GM13976 (cell line): Measurements from ENCODE around the gene AUTS2.

Experiments
- DNase-seq: peaks from one replicate; pipeline ENCODE4 v3.0.0; 2012; ENCODE audit warnings: low spot score
- in situ Hi-C: fragments of 300-500 bp; cut with MboI; formaldehyde crosslinking; loops from one replicate; pipeline ENCODE4 v1.12.0; 2022; ENCODE audit warnings: low sequenced_read_pairs, mixed read lengths, inconsistent platforms; ENCODE audit not compliant: unreplicated experiment
- TF ChIP-seq, protein P1 (sequence below): IDR thresholded peaks from 2 replicates; pipeline ENCODE4 v1.5.1; 2012; ENCODE audit warnings: borderline replicate concordance, mild to moderate bottlenecking; ENCODE audit not compliant: insufficient read depth; ENCODE audit errors: extremely low read depth, missing control alignments, control extremely low read depth

AUTS2 gene

GRCh38 chr7:70307544-70308106 lies 709.4 kb downstream of the AUTS2 start:
- no peak for DNase-seq
- in situ Hi-C loops: no loop called here
- TF ChIP-seq, protein P1, sequence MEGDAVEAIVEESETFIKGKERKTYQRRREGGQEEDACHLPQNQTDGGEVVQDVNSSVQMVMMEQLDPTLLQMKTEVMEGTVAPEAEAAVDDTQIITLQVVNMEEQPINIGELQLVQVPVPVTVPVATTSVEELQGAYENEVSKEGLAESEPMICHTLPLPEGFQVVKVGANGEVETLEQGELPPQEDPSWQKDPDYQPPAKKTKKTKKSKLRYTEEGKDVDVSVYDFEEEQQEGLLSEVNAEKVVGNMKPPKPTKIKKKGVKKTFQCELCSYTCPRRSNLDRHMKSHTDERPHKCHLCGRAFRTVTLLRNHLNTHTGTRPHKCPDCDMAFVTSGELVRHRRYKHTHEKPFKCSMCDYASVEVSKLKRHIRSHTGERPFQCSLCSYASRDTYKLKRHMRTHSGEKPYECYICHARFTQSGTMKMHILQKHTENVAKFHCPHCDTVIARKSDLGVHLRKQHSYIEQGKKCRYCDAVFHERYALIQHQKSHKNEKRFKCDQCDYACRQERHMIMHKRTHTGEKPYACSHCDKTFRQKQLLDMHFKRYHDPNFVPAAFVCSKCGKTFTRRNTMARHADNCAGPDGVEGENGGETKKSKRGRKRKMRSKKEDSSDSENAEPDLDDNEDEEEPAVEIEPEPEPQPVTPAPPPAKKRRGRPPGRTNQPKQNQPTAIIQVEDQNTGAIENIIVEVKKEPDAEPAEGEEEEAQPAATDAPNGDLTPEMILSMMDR: no peak

DNA sequence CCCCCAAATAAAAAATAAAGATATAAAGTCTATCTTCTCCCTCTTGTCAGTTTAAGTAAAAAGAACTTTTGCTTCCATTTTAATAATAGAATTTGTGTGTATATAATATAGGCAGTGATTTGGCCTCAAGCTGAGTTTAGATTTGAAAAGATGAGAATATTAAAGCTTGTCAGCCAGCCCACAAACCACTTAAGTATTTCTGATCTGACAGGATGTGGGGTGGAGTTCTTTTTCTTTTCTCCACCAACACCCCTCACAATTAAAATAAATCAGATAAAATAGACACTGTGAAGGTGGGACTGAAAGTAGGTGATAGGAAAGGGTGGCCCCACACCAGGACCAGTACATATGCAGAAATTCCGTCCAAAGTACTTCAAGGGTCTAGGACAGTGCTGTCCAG lies 714.1 kb downstream of the AUTS2 start:
- TF ChIP-seq, protein P1: no peak
- in situ Hi-C loops: no loop called here
- no peak for DNase-seq

- in situ Hi-C loops: no loop called here
- TF ChIP-seq, protein P1: no peak
- no peak for DNase-seq
These were observed 715.0 kb downstream of the AUTS2 start for GRCh38 chr7:70313271-70313670.

DNA sequence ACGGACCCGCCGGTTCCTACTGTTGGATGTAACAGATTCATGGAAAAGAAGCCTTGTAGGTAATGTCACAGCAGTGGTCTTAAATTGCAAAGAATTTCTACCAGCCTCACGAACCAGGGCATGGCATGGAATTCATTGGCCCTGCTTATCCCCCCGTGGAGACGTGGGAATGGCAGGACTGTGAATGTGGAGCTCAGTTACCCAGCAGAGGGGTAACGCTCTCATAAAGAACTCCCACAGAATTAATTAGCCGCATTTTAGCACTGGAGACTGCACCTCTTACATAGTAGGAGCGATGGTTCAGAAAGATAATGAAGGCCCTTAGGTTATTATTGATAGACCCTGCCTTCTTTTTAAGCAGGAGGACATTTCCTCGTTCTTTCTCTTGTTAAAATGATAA lies 715.4 kb downstream of the AUTS2 start:
- DNase-seq: no peak
- TF ChIP-seq, protein P1: no peak
- in situ Hi-C loops: no loop called here

DNA sequence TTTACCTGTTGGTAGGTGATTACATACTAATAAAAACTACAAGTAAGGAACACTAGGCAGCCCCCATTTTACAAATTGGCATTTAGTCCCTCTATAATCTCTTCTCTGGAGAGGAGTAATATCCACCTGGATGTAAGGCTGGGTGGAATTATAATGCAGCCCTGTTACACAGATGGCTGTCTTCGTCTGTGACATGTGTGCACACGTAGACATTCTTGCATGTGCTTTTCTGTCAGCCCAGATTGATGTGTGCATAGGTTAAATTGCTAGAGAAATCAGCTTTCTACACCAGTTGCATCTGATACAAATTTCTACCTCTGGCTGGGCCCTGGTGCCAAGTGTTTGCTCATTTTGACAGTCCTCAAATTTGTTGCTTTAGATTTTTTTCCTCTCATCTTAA lies 715.9 kb downstream of the AUTS2 start:
- TF ChIP-seq, protein P1: no peak
- no peak for DNase-seq
- in situ Hi-C loops: no loop called here

DNA sequence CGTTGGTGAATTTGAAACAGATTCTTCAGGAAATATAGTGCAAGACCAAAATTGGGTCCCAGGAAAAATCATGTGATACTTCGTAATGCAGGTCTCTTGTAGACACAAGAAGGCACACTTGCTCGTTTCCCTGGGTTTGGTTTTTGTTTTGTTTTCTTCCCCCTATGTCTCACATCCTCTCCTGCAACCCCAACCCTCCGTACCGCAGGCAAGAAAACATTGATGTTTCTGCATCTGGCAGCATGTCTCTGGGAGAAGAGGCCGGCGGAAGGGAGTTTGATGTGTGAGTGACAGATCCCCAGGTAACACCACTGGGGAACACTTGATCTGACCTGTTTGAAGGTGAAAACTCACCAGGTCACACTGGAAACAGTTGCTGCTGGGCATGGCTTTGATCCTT lies 718.5 kb downstream of the AUTS2 start:
- TF ChIP-seq, protein P1: no peak
- no peak for DNase-seq
- in situ Hi-C loops: no loop called here
